Ishikawa (cell line): ENCODE results near the gene SYMPK.
A peak's percentile ranks its signal among the peaks of the same experiment; 100 is the strongest.

Experiments
- CEBPB ChIP-seq: IDR thresholded peaks from 2 replicates; pipeline ENCODE4 v1.6.1; 2012
- CREB1 ChIP-seq: IDR thresholded peaks from 2 replicates; pipeline ENCODE4 v1.6.1; 2012; ENCODE audit warnings: low read depth
- EGR1 ChIP-seq: IDR thresholded peaks from 2 replicates; pipeline ENCODE4 v1.6.1; 2012
- EP300 ChIP-seq: IDR thresholded peaks from 2 replicates; pipeline ENCODE4 v1.6.1; 2012; ENCODE audit warnings: borderline replicate concordance
- FOXM1 ChIP-seq: IDR thresholded peaks from 2 replicates; pipeline ENCODE4 v1.6.1; 2012; ENCODE audit warnings: low read depth, borderline replicate concordance
- NFIC ChIP-seq: IDR thresholded peaks from 2 replicates; pipeline ENCODE4 v1.6.1; 2012
- RAD21 ChIP-seq: IDR thresholded peaks from 2 replicates; pipeline ENCODE4 v1.6.1; 2012; ENCODE audit warnings: low read depth
- TAF1 ChIP-seq: IDR thresholded peaks from 2 replicates; pipeline ENCODE4 v1.6.1; 2012; ENCODE audit warnings: low read depth, mild to moderate bottlenecking
- TCF12 ChIP-seq: IDR thresholded peaks from 2 replicates; pipeline ENCODE4 v1.6.1; 2012; ENCODE audit warnings: low read depth
- TEAD4 ChIP-seq: IDR thresholded peaks from 2 replicates; pipeline ENCODE4 v1.6.1; 2012
- YY1 ChIP-seq: IDR thresholded peaks from 2 replicates; pipeline ENCODE4 v1.6.1; 2012; ENCODE audit warnings: low read depth
- ZBTB7A ChIP-seq: IDR thresholded peaks from 2 replicates; pipeline ENCODE4 v1.6.1; 2012; ENCODE audit warnings: low read depth
- TF ChIP-seq, protein P1 (sequence below): IDR thresholded peaks from 2 replicates; pipeline ENCODE4 v1.6.1; 2012; ENCODE audit warnings: low read depth, mild to moderate bottlenecking
- TF ChIP-seq, protein P2 (sequence below): IDR thresholded peaks from 2 replicates; pipeline ENCODE4 v1.6.1; 2012
- TF ChIP-seq, protein P3 (sequence below): IDR thresholded peaks from 2 replicates; pipeline ENCODE4 v1.6.1; 2012

SYMPK gene

DNA sequence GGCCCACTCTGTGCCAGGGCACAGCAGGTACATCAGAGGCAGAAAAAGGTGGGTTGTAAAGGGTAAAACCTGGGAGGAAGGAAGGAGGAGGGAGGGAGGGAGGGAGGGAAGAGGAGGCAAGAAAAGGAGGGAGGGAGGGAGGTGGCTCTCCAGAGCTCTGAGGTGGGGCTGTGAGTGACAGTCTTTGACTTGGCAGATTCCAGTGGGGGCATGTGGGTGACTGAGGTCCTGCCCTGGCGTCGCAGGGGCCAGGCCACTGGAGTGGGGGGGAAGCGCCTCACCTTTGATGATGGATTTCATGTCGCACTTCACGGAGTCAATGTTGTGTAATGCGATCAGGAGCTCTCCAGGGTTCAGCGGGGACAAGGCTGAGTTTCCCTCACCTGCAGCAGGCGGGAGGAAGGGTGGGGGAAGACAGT, 41.8 kb downstream of the SYMPK start:
- TF ChIP-seq, protein P1, sequence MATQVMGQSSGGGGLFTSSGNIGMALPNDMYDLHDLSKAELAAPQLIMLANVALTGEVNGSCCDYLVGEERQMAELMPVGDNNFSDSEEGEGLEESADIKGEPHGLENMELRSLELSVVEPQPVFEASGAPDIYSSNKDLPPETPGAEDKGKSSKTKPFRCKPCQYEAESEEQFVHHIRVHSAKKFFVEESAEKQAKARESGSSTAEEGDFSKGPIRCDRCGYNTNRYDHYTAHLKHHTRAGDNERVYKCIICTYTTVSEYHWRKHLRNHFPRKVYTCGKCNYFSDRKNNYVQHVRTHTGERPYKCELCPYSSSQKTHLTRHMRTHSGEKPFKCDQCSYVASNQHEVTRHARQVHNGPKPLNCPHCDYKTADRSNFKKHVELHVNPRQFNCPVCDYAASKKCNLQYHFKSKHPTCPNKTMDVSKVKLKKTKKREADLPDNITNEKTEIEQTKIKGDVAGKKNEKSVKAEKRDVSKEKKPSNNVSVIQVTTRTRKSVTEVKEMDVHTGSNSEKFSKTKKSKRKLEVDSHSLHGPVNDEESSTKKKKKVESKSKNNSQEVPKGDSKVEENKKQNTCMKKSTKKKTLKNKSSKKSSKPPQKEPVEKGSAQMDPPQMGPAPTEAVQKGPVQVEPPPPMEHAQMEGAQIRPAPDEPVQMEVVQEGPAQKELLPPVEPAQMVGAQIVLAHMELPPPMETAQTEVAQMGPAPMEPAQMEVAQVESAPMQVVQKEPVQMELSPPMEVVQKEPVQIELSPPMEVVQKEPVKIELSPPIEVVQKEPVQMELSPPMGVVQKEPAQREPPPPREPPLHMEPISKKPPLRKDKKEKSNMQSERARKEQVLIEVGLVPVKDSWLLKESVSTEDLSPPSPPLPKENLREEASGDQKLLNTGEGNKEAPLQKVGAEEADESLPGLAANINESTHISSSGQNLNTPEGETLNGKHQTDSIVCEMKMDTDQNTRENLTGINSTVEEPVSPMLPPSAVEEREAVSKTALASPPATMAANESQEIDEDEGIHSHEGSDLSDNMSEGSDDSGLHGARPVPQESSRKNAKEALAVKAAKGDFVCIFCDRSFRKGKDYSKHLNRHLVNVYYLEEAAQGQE = no peak
- TF ChIP-seq NFIC = no peak
- no peak for TF ChIP-seq TEAD4
- TF ChIP-seq ZBTB7A = no peak
- TF ChIP-seq EP300 = no peak

DNA sequence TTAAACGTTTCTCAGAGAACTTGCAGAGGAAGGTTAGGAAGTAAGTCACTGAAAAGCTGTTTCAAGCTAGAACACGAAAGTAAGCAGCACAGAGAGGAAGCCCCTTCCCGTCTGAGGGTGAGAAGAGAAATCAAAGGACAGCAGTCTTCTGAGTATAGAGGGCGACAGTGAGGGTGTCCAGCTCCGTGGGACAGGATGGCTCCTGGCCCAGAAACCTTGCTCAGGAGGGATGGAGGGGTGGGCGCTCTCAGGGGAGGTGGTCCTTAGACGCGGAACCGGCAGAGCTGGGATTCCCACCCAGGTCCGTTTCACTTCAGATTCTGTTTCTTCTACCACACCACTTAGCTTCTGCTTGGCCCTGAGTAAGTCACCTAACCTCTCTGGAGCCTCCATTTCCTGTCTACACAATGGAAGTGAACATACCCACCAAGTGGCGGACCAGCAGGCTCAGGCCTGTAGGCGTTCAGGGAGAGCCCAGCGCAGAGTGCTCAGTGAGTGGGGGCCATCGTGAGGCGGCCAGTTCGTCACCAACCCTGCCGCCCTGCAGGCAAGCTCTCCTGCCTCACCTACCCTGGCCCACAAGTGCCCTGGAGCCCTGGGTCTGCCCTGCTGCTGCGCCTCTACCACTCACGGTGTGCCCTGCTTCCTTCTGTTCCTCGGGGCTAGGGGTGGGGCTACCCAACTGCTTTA, 42.4 kb downstream of the SYMPK start:
- no peak for TF ChIP-seq EP300
- TF ChIP-seq EGR1 = no peak
- no peak for TF ChIP-seq NFIC
- TF ChIP-seq CEBPB = no peak
- TF ChIP-seq YY1 = no peak
- no peak for TF ChIP-seq RAD21
- TF ChIP-seq, protein P2, sequence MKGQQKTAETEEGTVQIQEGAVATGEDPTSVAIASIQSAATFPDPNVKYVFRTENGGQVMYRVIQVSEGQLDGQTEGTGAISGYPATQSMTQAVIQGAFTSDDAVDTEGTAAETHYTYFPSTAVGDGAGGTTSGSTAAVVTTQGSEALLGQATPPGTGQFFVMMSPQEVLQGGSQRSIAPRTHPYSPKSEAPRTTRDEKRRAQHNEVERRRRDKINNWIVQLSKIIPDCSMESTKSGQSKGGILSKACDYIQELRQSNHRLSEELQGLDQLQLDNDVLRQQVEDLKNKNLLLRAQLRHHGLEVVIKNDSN = no peak
- no peak for TF ChIP-seq TEAD4
- TF ChIP-seq, protein P1 = no peak
- no peak for TF ChIP-seq FOXM1
- no peak for TF ChIP-seq CREB1
- TF ChIP-seq TCF12 = no peak
- TF ChIP-seq TAF1 = no peak

DNA sequence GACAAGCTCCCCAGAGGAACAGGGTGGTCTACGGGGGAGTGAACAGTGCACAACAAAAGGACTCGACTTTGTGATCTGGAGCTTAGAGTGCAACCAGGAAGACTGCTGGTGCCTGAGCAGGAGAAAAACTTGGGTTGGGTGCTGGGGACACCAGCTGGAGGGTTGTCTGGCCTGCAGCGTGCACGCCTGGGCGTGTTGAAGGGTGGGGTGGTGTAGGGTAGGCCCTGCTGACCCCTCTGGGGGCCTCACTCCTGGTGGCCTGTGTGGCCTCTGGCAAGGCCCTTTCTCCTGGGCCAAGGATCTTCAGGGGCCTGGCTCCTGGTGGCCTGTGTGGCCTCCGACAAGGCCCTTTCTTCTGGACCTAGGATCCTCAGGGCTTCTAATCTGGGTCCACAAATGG, 43.2 kb downstream of the SYMPK start:
- TF ChIP-seq, protein P1 = no peak
- TF ChIP-seq, protein P3, sequence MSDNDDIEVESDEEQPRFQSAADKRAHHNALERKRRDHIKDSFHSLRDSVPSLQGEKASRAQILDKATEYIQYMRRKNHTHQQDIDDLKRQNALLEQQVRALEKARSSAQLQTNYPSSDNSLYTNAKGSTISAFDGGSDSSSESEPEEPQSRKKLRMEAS = no peak
- TF ChIP-seq YY1 = no peak
- TF ChIP-seq RAD21 = no peak
- no peak for TF ChIP-seq TAF1
- TF ChIP-seq EGR1 = no peak
- no peak for TF ChIP-seq TCF12
- no peak for TF ChIP-seq CREB1
- TF ChIP-seq, protein P2 = no peak
- TF ChIP-seq ZBTB7A = no peak
- no peak for TF ChIP-seq TEAD4
- TF ChIP-seq EP300 = no peak
- TF ChIP-seq FOXM1 = no peak

DNA sequence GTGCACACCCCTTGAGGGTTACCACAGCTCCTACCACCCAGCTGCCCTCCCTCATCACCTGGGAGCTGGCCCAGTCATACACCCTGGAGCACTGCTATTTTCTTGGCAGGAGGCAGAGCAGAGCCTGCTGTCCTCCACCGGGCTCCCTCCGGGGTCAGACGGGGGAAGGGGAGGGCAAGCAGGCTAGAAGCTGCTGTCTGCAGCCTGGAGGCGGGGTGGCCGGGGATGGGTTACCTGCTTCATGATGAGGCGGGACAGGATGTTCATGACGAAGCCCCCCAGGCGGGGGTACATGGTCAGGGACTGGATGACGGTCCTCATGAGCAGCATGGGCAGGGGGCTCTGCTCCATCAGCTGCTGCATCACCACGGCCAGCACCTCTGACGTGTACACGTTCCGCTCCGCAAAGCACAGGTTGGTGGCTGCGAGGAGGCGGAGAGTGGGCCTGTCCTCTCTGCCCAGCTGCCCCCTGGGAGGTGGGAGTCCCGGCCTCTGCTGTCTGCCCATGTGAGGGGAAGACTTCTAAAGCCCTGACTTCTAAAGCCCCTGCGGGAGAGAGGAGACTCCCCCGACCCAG, 45.1 kb downstream of the SYMPK start:
- TF ChIP-seq ZBTB7A (peak; percentile 41; the same call in 1 of the 2 replicates), FOXM1 (no peak), YY1 (no peak)
- TF ChIP-seq, protein P3 = no peak
